MCF 10A (cell line): Measurements from ENCODE around the gene NOTCH4. TPM values are rescaled to one million over a fixed set of nuclear protein-coding genes. Genes with fewer than 3 reads are reported as not detected.

ENCODE experiments used
- BruUV-seq: library from RNA; stranded (reverse); fragments of 400-500 nt; replicated peaks from 2 replicates; lab custom pipeline; 2021; lab: Mats Ljungman, UMichigan
- CTCF ChIA-PET: fragments of 300-600 bp; sonication (Branson Sonifier 250); formaldehyde crosslinking; extraction: SDS; loops from one replicate; lab custom pipeline; 2021; ENCODE audit warnings: antibody characterized with exemption, inconsistent platforms; lab: Yijun Ruan, JAX
- POLR2A ChIA-PET: fragments of 300-600, 350-650 bp; sonication (Branson Sonifier 250); formaldehyde crosslinking; extraction: SDS; loops from one replicate; lab custom pipeline; 2020; ENCODE audit warnings: antibody characterized with exemption, inconsistent platforms; lab: Yijun Ruan, JAX
- DNase-seq: peaks from one replicate; pipeline ENCODE4 v3.0.0-alpha.2; 2018; ENCODE audit not compliant: unreplicated experiment
- H3K27ac Mint-ChIP-seq: one replicate; pipeline ENCODE4 v1.8.0; 2022; ENCODE audit warnings: mild to moderate bottlenecking, low read depth, mixed read lengths; ENCODE audit not compliant: unreplicated experiment
- H3K27me3 Mint-ChIP-seq: one replicate; pipeline ENCODE4 v1.8.0; 2022; ENCODE audit warnings: mixed read lengths; ENCODE audit not compliant: insufficient read depth, unreplicated experiment
- H3K36me3 Mint-ChIP-seq: one replicate; pipeline ENCODE4 v1.8.0; 2022; ENCODE audit warnings: mild to moderate bottlenecking, moderate library complexity, mixed read lengths; ENCODE audit not compliant: insufficient read depth, unreplicated experiment
- H3K4me1 Mint-ChIP-seq: one replicate; pipeline ENCODE4 v1.8.0; 2022; ENCODE audit warnings: mixed read lengths; ENCODE audit not compliant: insufficient read depth, unreplicated experiment
- H3K4me3 Mint-ChIP-seq: one replicate; pipeline ENCODE4 v1.8.0; 2022; ENCODE audit warnings: mild to moderate bottlenecking, moderate library complexity, mixed read lengths; ENCODE audit not compliant: unreplicated experiment
- H3K9me3 Mint-ChIP-seq: one replicate; pipeline ENCODE4 v1.8.0; 2022; ENCODE audit warnings: mixed read lengths; ENCODE audit not compliant: unreplicated experiment
- CTCF ChIP-seq: fragments of 200-600 bp; IDR thresholded peaks from one replicate; pipeline ENCODE4 v1.8.0; 2022; ENCODE audit warnings: antibody characterized with exemption, mild to moderate bottlenecking; ENCODE audit not compliant: unreplicated experiment
- intact Hi-C: fragments of 100-400 bp; cut with micrococcal nuclease; formaldehyde crosslinking; loops from 2 replicates; pipeline ENCODE4 v1.14.1; 2022
- total RNA-seq: library from RNA; stranded (reverse); gene quantifications from 2 replicates; pipeline ENCODE4 v1.2.3, GENCODE V29; 2022

Gene NOTCH4
- total RNA-seq, 1 experiment from 2014 or later: not detected

GRCh38 chr6:32216998-32217397 lies 6.9 kb downstream of the NOTCH4 start:
- no peak overlapping the region for H3K4me3 Mint-ChIP-seq
- no TSS peak for BruUV-seq
- intact Hi-C loops: no loop called here
- DNase-seq: no peak
- no peaks in the 10 kb centered on the region for H3K36me3 Mint-ChIP-seq
- no peak overlapping the region for H3K27ac Mint-ChIP-seq
- TF ChIP-seq CTCF: no peak
- ChIA-PET POLR2A (interaction anchor here (0.6 kb wide), 1 partner anchor 678 kb away, joined by 3 read pairs; no protein-coding TSS in a partner anchor), CTCF (no interaction called here)
- peaks cover 61% of the 10 kb centered on the region for H3K27me3 Mint-ChIP-seq
- H3K9me3 Mint-ChIP-seq: no peaks in the 10 kb centered on the region
- H3K4me1 Mint-ChIP-seq: peaks cover 6% of the 10 kb centered on the region

GRCh38 chr6:32216285-32216684 lies 7.6 kb downstream of the NOTCH4 start:
- no peaks in the 10 kb centered on the region for H3K9me3 Mint-ChIP-seq
- intact Hi-C loops: no loop called here
- peaks cover 10% of the 10 kb centered on the region for H3K4me1 Mint-ChIP-seq
- H3K36me3 Mint-ChIP-seq: no peaks in the 10 kb centered on the region
- H3K4me3 Mint-ChIP-seq: no peak overlapping the region
- no peak for TF ChIP-seq CTCF
- CTCF ChIA-PET: no interaction called here
- BruUV-seq: no TSS peak
- H3K27ac Mint-ChIP-seq: no peak overlapping the region
- DNase-seq: no peak
- POLR2A ChIA-PET: no interaction called here
- peaks cover 54% of the 10 kb centered on the region for H3K27me3 Mint-ChIP-seq

GRCh38 chr6:32215617-32216016 lies 8.2 kb downstream of the NOTCH4 start:
- Mint-ChIP-seq H3K27ac (peak overlapping the region; percentile 30), H3K27me3 (peaks cover 53% of the 10 kb centered on the region), H3K4me1 (peaks cover 10% of the 10 kb centered on the region), H3K4me3 (no peak overlapping the region), H3K9me3 (no peaks in the 10 kb centered on the region), H3K36me3 (no peaks in the 10 kb centered on the region)
- no peak for DNase-seq
- POLR2A ChIA-PET: interaction anchor here (1.5 kb wide), 1 partner anchor 20 kb away, joined by 4 read pairs; no protein-coding TSS in a partner anchor
- intact Hi-C loops: no loop called here
- CTCF ChIA-PET: no interaction called here
- no peak for TF ChIP-seq CTCF
- BruUV-seq: no TSS peak

- no peak for DNase-seq
- ChIA-PET CTCF (no interaction called here), POLR2A (interaction anchor here (0.6 to 1.5 kb wide), 2 partner anchors 19 to 653 kb away, joined by 3 to 4 read pairs; no protein-coding TSS in a partner anchor)
- Mint-ChIP-seq H3K9me3 (no peaks in the 10 kb centered on the region), H3K27ac (no peak overlapping the region), H3K4me1 (peaks cover 10% of the 10 kb centered on the region), H3K36me3 (no peaks in the 10 kb centered on the region), H3K27me3 (peaks cover 38% of the 10 kb centered on the region), H3K4me3 (no peak overlapping the region)
- no TSS peak for BruUV-seq
- TF ChIP-seq CTCF: no peak
- intact Hi-C loops: no loop called here
Measured at GRCh38 chr6:32214126-32214525, 9.7 kb downstream of the NOTCH4 start.
